GM23248 (cell line): ENCODE results near the gene GAPT. TPM values are rescaled to one million over a fixed set of nuclear protein-coding genes. Genes with fewer than 3 reads are reported as not detected.

Source experiments
- DNase-seq: peaks from one replicate; pipeline ENCODE4 v3.0.0-alpha.2; 2015
- H2AFZ ChIP-seq: fragments of 200-600 bp; sonication (generic); 2 replicates; pipeline ENCODE4 v1.6.1; 2016; ENCODE audit warnings: antibody characterized with exemption
- H3F3A ChIP-seq: fragments of 200-600 bp; sonication (generic); 2 replicates; pipeline ENCODE4 v1.6.1; 2016; ENCODE audit warnings: mild to moderate bottlenecking, antibody characterized with exemption, mixed run types; ENCODE audit not compliant: insufficient read depth
- H3K27ac ChIP-seq: fragments of 200-600 bp; sonication (generic); 2 replicates; pipeline ENCODE4 v1.5.1; 2016; ENCODE audit warnings: mild to moderate bottlenecking
- H3K27me3 ChIP-seq: fragments of 200-600 bp; sonication (generic); replicated peaks from 2 replicates; pipeline ENCODE4 v1.6.1; 2016; ENCODE audit warnings: mild to moderate bottlenecking; ENCODE audit not compliant: insufficient read depth
- H3K36me3 ChIP-seq: fragments of 200-600 bp; sonication (generic); 2 replicates; pipeline ENCODE4 v1.6.1; 2016; ENCODE audit warnings: low read depth, mild to moderate bottlenecking
- H3K4me1 ChIP-seq: fragments of 200-600 bp; sonication (generic); 2 replicates; pipeline ENCODE4 v1.6.1; 2016; ENCODE audit warnings: mild to moderate bottlenecking; ENCODE audit not compliant: insufficient read depth
- H3K4me2 ChIP-seq: fragments of 200-600 bp; sonication (generic); one replicate; pipeline ENCODE4 v1.6.1; 2016; ENCODE audit warnings: mild to moderate bottlenecking; ENCODE audit not compliant: unreplicated experiment
- H3K4me3 ChIP-seq: fragments of 200-600 bp; sonication (generic); 2 replicates; pipeline ENCODE4 v1.5.1; 2016; ENCODE audit warnings: mild to moderate bottlenecking
- H3K79me2 ChIP-seq: fragments of 200-600 bp; sonication (generic); 2 replicates; pipeline ENCODE4 v1.6.1; 2016; ENCODE audit warnings: mild to moderate bottlenecking; ENCODE audit not compliant: insufficient read depth
- H3K9ac ChIP-seq: fragments of 200-600 bp; sonication (generic); 2 replicates; pipeline ENCODE4 v1.6.1; 2016; ENCODE audit warnings: mild to moderate bottlenecking
- H3K9me2 ChIP-seq: fragments of 200-600 bp; sonication (generic); 2 replicates; pipeline ENCODE4 v1.6.1; 2016; ENCODE audit warnings: mixed run types, mild to moderate bottlenecking, moderate library complexity; ENCODE audit not compliant: insufficient read depth
- H3K9me3 ChIP-seq: fragments of 200-600 bp; sonication (generic); one replicate; pipeline ENCODE4 v1.6.1; 2017; ENCODE audit warnings: low read depth
- H4K20me1 ChIP-seq: fragments of 200-600 bp; sonication (generic); 2 replicates; pipeline ENCODE4 v1.6.0; 2016; ENCODE audit not compliant: insufficient read depth
- EZH2 ChIP-seq: fragments of 200-600 bp; sonication (generic); IDR thresholded peaks from 2 replicates; pipeline ENCODE4 v1.6.1; 2018; ENCODE audit warnings: antibody characterized with exemption, mild to moderate bottlenecking; ENCODE audit not compliant: insufficient read depth, poor library complexity, severe bottlenecking
- EZH2phosphoT487 ChIP-seq: fragments of 200-600 bp; sonication (generic); IDR thresholded peaks from 2 replicates; pipeline ENCODE4 v1.6.1; 2018; ENCODE audit warnings: antibody characterized with exemption, moderate library complexity, mild to moderate bottlenecking, low read depth; ENCODE audit not compliant: insufficient read depth
- WGBS, 2 experiments: methylation state at CpG; one replicate each; pipeline ENCODE4 v1.1.6; 2015 to 2017; ENCODE audit warnings: low lambda C conversion rate in 2 of 2, low coverage in 1 of 2; ENCODE audit errors: missing lambda C conversion rate in 2 of 2; 5-methylcytosine and 5-hydroxymethylcytosine counted together
- in situ Hi-C: fragments of 300-500 bp; cut with MboI; formaldehyde crosslinking; loops from 2 replicates; pipeline ENCODE4 v1.15.0; 2020
- polyA plus RNA-seq: library from polyadenylated mRNA; unstranded; fragments of >200 nt; fragmentation: Nextera tagmentation; extraction: Ambion mirVana; gene quantifications from 2 replicates; pipeline ENCODE4 v1.2.1, GENCODE V29; 2016
- total RNA-seq: library from RNA; depleted of rRNA; stranded (reverse); fragments of >200 nt; shearing (Covaris generic); gene quantifications from 2 replicates; pipeline ENCODE4 v1.2.3, GENCODE V29; 2014

Gene GAPT
- total and polyA plus RNA-seq, 2 experiments from 2014 or later: not detected

DNA sequence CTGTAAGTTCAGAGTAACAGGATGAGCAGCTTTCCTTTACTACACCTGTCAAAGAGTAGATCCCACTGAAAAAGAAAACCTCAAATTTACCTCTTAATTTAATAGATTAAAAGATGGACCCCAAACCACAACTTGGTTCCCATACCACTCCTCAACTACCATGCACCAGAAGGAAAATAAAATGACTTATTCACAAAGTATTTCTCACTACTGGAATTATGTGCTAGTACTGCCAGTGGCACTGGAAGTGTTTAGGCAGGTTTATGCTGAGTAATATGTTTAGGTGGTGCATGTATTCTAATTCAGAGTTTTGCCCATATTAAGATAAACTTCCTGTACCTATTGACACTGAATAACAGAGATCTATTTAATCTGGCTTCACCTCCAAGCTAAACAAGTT is 37.9 kb upstream of the GAPT start:
- H3K36me3 ChIP-seq: peaks cover 59% of the 10 kb centered on the region

DNA sequence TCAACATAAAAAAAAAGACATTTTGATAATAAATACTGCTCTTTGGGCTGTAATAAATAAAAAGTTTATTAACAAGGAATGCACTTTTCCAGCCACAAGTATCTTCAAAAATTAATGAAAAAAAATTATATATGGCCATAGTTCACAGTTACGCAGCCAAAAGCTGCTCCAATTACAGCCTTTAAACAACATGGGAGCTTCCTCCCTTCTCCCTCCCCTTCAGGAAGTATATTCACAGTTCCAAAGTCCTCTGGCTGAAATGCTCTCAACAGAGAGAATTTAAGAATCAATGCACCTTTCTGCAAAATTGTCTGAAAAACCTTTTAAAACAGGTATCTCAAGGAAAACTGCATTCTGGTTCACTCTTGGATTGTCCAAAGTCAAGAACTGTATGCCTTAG is 37.2 kb upstream of the GAPT start:
- Histone ChIP-seq H3K4me2 (no peak overlapping the region), H3K4me3 (no peak overlapping the region), H3K27ac (no peak overlapping the region), H3F3A (peaks cover 60% of the 10 kb centered on the region; the same call in 1 of the 2 replicates), H3K36me3 (peaks cover 62% of the 10 kb centered on the region), H4K20me1 (no peaks in the 10 kb centered on the region; the same call in 1 of the 2 replicates), H3K27me3 (no peaks in the 10 kb centered on the region), H3K9ac (no peak overlapping the region), H3K9me3 (no peaks in the 10 kb centered on the region), H2AFZ (no peak overlapping the region), H3K79me2 (peaks cover 26% of the 10 kb centered on the region), H3K9me2 (no peaks in the 10 kb centered on the region), H3K4me1 (peaks cover 36% of the 10 kb centered on the region)
- DNase-seq: no peak
- WGBS, 2 experiments: 100% methylated on average over 1 of the region's 1 CpG
- TF ChIP-seq EZH2phosphoT487 (no peak), EZH2 (no peak)
- in situ Hi-C loops: loop anchor here (25.0 kb wide), 2 partner anchors 792 to 1542 kb away; partner anchors contain the start of gene SETD9

More for the DNA sequence above, 37.9 kb upstream of the GAPT start:
- H3K4me1 ChIP-seq: peaks cover 36% of the 10 kb centered on the region
- no peak for DNase-seq
- H3K9me2 ChIP-seq: no peaks in the 10 kb centered on the region
- no peak overlapping the region for H3K27ac ChIP-seq
- H2AFZ ChIP-seq: no peak overlapping the region
- H3F3A ChIP-seq: peaks cover 60% of the 10 kb centered on the region; the same call in 1 of the 2 replicates
- H3K9ac ChIP-seq: no peak overlapping the region
- no peak overlapping the region for H3K4me2 ChIP-seq
- in situ Hi-C loops: loop anchor here (25.0 kb wide), 2 partner anchors 791 to 1541 kb away; partner anchors contain the start of gene SETD9
- H3K79me2 ChIP-seq: peaks cover 18% of the 10 kb centered on the region
- no peaks in the 10 kb centered on the region for H3K9me3 ChIP-seq
- no peaks in the 10 kb centered on the region for H3K27me3 ChIP-seq
- TF ChIP-seq EZH2 (no peak), EZH2phosphoT487 (no peak)
- H4K20me1 ChIP-seq: no peaks in the 10 kb centered on the region; the same call in 1 of the 2 replicates
- no peak overlapping the region for H3K4me3 ChIP-seq

DNA sequence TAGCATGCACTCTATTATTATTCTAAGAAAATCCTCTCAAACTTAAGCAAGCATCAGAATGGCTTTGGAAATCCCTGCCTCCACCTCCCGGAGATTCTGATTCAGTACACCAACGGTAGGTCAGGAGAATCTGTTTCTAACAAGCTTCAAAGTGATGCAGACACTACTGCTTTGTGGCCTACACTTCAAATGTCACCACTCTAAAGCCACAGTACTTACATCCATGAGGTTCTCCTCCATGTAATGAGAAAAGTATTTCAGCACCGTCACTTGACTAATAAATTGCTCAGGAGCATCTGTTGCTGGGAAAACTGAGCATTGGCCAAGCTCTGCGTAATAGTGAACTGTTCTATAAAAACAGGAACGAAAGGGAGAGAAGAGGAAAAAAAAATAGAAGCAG is 36.2 kb upstream of the GAPT start:
- WGBS, 2 experiments: 62 to 66% methylated on average over 5 of the region's 5 CpGs
- H3F3A ChIP-seq: peaks cover 57% of the 10 kb centered on the region; the same call in 1 of the 2 replicates
- peaks cover 36% of the 10 kb centered on the region for H3K4me1 ChIP-seq
- peaks cover 33% of the 10 kb centered on the region for H3K79me2 ChIP-seq
- H3K9ac ChIP-seq: no peak overlapping the region
- no peaks in the 10 kb centered on the region for H3K9me2 ChIP-seq
- in situ Hi-C loops: loop anchor here (5.0 to 25.0 kb wide), 3 partner anchors 568 to 1543 kb away; partner anchors contain the start of gene SETD9
- peak; percentile 44 for DNase-seq
- TF ChIP-seq EZH2 (no peak), EZH2phosphoT487 (no peak)
- H3K36me3 ChIP-seq: peaks cover 62% of the 10 kb centered on the region
- H3K27me3 ChIP-seq: no peaks in the 10 kb centered on the region
- H4K20me1 ChIP-seq: no peaks in the 10 kb centered on the region; the same call in 1 of the 2 replicates
- H3K4me2 ChIP-seq: no peak overlapping the region
- H3K9me3 ChIP-seq: no peaks in the 10 kb centered on the region
- no peak overlapping the region for H3K27ac ChIP-seq
- no peak overlapping the region for H2AFZ ChIP-seq
- no peak overlapping the region for H3K4me3 ChIP-seq

DNA sequence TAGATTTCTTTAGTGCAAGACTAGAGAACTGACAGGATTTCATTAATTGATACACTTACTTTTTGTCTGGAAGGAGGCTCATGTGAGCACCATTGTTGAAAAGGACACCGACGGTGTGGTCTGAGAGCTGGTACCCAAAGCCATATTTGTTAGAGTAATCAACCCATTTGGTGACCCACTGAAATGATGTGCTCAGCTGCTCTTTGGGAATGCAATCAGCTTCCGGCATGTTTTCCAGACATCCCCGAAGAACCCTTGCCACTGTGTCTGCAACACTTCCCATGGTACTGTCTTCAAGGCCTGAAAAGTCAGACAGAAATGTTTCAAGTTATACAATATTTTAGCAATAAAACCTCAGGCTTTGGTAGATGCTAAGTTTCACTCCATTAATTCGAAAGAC is 35.8 kb upstream of the GAPT start:
- H3K4me2 ChIP-seq: no peak overlapping the region
- H4K20me1 ChIP-seq: no peaks in the 10 kb centered on the region; the same call in 1 of the 2 replicates
- H3K36me3 ChIP-seq: peaks cover 62% of the 10 kb centered on the region
- peaks cover 33% of the 10 kb centered on the region for H3K79me2 ChIP-seq
- DNase-seq: no peak
- TF ChIP-seq EZH2 (no peak), EZH2phosphoT487 (no peak)
- H2AFZ ChIP-seq: no peak overlapping the region
- no peaks in the 10 kb centered on the region for H3K9me3 ChIP-seq
- in situ Hi-C loops: loop anchor here (5.0 to 25.0 kb wide), 3 partner anchors 568 to 1543 kb away; partner anchors contain the start of gene SETD9
- peak overlapping the region; percentile 98; the same call in 1 of the 2 replicates for H3K4me3 ChIP-seq
- 95 to 99% methylated on average over 5 of the region's 5 CpGs for WGBS, 2 experiments
- peaks cover 36% of the 10 kb centered on the region for H3K4me1 ChIP-seq
- no peak overlapping the region for H3K27ac ChIP-seq
- no peaks in the 10 kb centered on the region for H3K9me2 ChIP-seq
- no peak overlapping the region for H3K9ac ChIP-seq
- peaks cover 53% of the 10 kb centered on the region; the same call in 1 of the 2 replicates for H3F3A ChIP-seq
- no peaks in the 10 kb centered on the region for H3K27me3 ChIP-seq

DNA sequence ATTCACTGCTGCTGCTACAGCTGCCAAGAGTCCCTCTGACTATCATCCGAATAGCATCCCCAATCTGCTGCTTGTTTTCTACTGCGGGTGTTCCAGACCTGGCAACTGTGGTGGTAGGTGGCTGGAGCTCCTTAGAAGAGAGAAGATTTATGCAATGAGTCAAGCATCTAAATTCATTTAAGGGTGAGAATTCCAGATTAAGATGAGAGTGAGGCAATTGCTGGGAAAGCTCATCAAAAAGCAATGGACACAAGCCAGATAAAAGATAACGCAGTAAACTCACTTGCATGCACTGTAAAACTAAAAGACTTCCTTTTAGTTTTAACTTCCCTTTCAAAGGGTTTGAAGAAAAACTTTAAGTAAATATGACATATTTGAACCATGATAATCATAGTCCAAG is 35.2 kb upstream of the GAPT start:
- Histone ChIP-seq H2AFZ (no peak overlapping the region), H3K9me2 (no peaks in the 10 kb centered on the region), H3K4me1 (peaks cover 36% of the 10 kb centered on the region), H4K20me1 (no peaks in the 10 kb centered on the region; the same call in 1 of the 2 replicates), H3K27me3 (no peaks in the 10 kb centered on the region), H3K36me3 (peaks cover 62% of the 10 kb centered on the region), H3K4me3 (peak overlapping the region; percentile 98), H3K79me2 (peaks cover 33% of the 10 kb centered on the region), H3K9ac (no peak overlapping the region), H3K9me3 (no peaks in the 10 kb centered on the region), H3F3A (peaks cover 51% of the 10 kb centered on the region; the same call in 1 of the 2 replicates), H3K27ac (no peak overlapping the region), H3K4me2 (no peak overlapping the region)
- WGBS, 2 experiments: 94 to 95% methylated on average over 3 of the region's 3 CpGs
- no peak for TF ChIP-seq EZH2phosphoT487
- no peak for TF ChIP-seq EZH2
- in situ Hi-C loops: loop anchor here (5.0 to 25.0 kb wide), 3 partner anchors 569 to 1544 kb away; partner anchors contain the start of gene SETD9
- DNase-seq: no peak
